Liver (tissue), 9 donors: Measurements from ENCODE around the gene JPH3. TPM values are rescaled to one million over a fixed set of nuclear protein-coding genes. Genes with fewer than 3 reads are reported as not detected.

Experiments
- DNase-seq: peaks from one replicate; pipeline ENCODE4 v3.0.0-alpha.2; 2017; ENCODE audit warnings: low spot score
- H3K27ac ChIP-seq, 2 donors: one replicate each; pipeline ENCODE4 v1.7.0; 2013; ENCODE audit warnings: inconsistent platforms in 2 of 2, low read length in 2 of 2, control low read depth in 1 of 2, low read depth in 1 of 2, mild to moderate bottlenecking in 1 of 2
- H3K27me3 ChIP-seq, 4 donors: one replicate each; pipeline versions ENCODE4 v1.6.1 to v1.7.0; 2013; ENCODE audit warnings: low read length in 3 of 4, inconsistent platforms in 1 of 4, mild to moderate bottlenecking in 1 of 4, moderate library complexity in 1 of 4; ENCODE audit not compliant: control insufficient read depth in 4 of 4, insufficient read depth in 4 of 4
- H3K36me3 ChIP-seq, 4 donors: one replicate each; pipeline versions ENCODE4 v1.6.1 to v1.7.0; 2013; ENCODE audit warnings: low read length in 3 of 4, mild to moderate bottlenecking in 3 of 4, low read depth in 1 of 4, moderate library complexity in 1 of 4; ENCODE audit not compliant: control insufficient read depth in 4 of 4, insufficient read depth in 3 of 4
- H3K4me1 ChIP-seq, 4 donors: one replicate each; pipeline versions ENCODE4 v1.6.1 to v1.7.0; 2013; ENCODE audit warnings: low read length in 3 of 4, mild to moderate bottlenecking in 3 of 4, moderate library complexity in 1 of 4; ENCODE audit not compliant: control insufficient read depth in 4 of 4, insufficient read depth in 4 of 4
- H3K4me3 ChIP-seq, 3 donors: one replicate each; pipeline versions ENCODE4 v1.6.1 to v1.7.0; 2013; ENCODE audit warnings: low read length in 3 of 3, control low read depth in 1 of 3, low read depth in 1 of 3, mild to moderate bottlenecking in 1 of 3
- H3K9ac ChIP-seq, 2 donors: one replicate each; pipeline ENCODE4 v1.7.0; 2013; ENCODE audit warnings: low read length in 2 of 2, mild to moderate bottlenecking in 2 of 2, moderate library complexity in 2 of 2, control low read depth in 1 of 2, low read depth in 1 of 2
- H3K9me3 ChIP-seq, 4 donors: one replicate each; pipeline versions ENCODE4 v1.6.1 to v1.7.0; 2013; ENCODE audit warnings: low read length in 3 of 4; ENCODE audit not compliant: control insufficient read depth in 4 of 4
- EGR1 ChIP-seq, 2 donors: IDR thresholded peaks; 2 replicates each; pipeline ENCODE4 v1.6.1; 2016 to 2018; ENCODE audit warnings: antibody characterized with exemption in 2 of 2, low read depth in 2 of 2
- FOXA1 ChIP-seq: IDR thresholded peaks from 2 replicates; pipeline ENCODE4 v1.6.1; 2016; ENCODE audit warnings: antibody characterized with exemption
- FOXA2 ChIP-seq: IDR thresholded peaks from 2 replicates; pipeline ENCODE4 v1.6.1; 2016; ENCODE audit warnings: antibody characterized with exemption
- HNF4A ChIP-seq, 2 donors: conservative IDR thresholded peaks; 2 replicates each; pipeline ENCODE4 v1.6.1; 2016; ENCODE audit warnings: antibody characterized with exemption in 2 of 2, mild to moderate bottlenecking in 2 of 2
- HNF4G ChIP-seq: IDR thresholded peaks from 2 replicates; pipeline ENCODE4 v1.6.1; 2016; ENCODE audit warnings: antibody characterized with exemption
- JUND ChIP-seq, 2 donors: IDR thresholded peaks; 2 replicates each; pipeline ENCODE4 v1.6.1; 2016; ENCODE audit warnings: antibody characterized with exemption in 2 of 2
- NR2F2 ChIP-seq: IDR thresholded peaks from 2 replicates; pipeline ENCODE4 v1.6.1; 2016; ENCODE audit warnings: antibody characterized with exemption
- RAD21 ChIP-seq, 2 donors: IDR thresholded peaks; 2 replicates each; pipeline ENCODE4 v1.6.1; 2016; ENCODE audit warnings: antibody characterized with exemption in 2 of 2, mild to moderate bottlenecking in 2 of 2
- RXRA ChIP-seq, 2 donors: IDR thresholded peaks; 2 replicates each; pipeline ENCODE4 v1.6.1; 2017 to 2018; ENCODE audit warnings: antibody characterized with exemption in 2 of 2, mild to moderate bottlenecking in 1 of 2
- SP1 ChIP-seq: IDR thresholded peaks from 2 replicates; pipeline ENCODE4 v1.6.1; 2018; ENCODE audit warnings: antibody characterized with exemption, mild to moderate bottlenecking
- YY1 ChIP-seq: IDR thresholded peaks from 2 replicates; pipeline ENCODE4 v1.6.1; 2016; ENCODE audit warnings: antibody characterized with exemption, mild to moderate bottlenecking
- WGBS: extraction: QIAGEN DNeasy Blood & Tissue Kit; methylation state at CpG from one replicate; pipeline ENCODE4 v1.1.7; 2013; 5-methylcytosine and 5-hydroxymethylcytosine counted together
- polyA plus RNA-seq, 2 donors: library from polyadenylated mRNA; stranded (reverse) in 1 of 2; unstranded in 1 of 2; fragments of 200-250 nt in 1 of 2; fragments of >200 nt in 1 of 2; fragmentation: Nextera tagmentation in 1 of 2; extraction: Ambion mirVana in 1 of 2; gene quantifications; one replicate each; pipeline versions ENCODE4 v1.2.1 to v1.2.3, GENCODE V29; 2013 to 2015
- total RNA-seq, 2 donors: library from RNA; depleted of rRNA; stranded (reverse); fragments of >200 nt; gene quantifications; one replicate each; pipeline ENCODE4 v1.2.3, GENCODE V29; 2014
- TF ChIP-seq, protein P1 (sequence below): IDR thresholded peaks from 2 replicates; pipeline ENCODE4 v1.6.1; 2016; ENCODE audit warnings: antibody characterized with exemption, mild to moderate bottlenecking
- TF ChIP-seq, protein P2 (sequence below): IDR thresholded peaks from 2 replicates; pipeline ENCODE4 v1.6.1; 2016; ENCODE audit warnings: antibody characterized with exemption
- TF ChIP-seq, protein P3 (sequence below): IDR thresholded peaks from 2 replicates; pipeline ENCODE4 v1.6.1; 2016; ENCODE audit warnings: antibody characterized with exemption
- TF ChIP-seq, protein P4 (sequence below): fragments of 150-350 bp; IDR thresholded peaks from 2 replicates; pipeline ENCODE4 v1.5.1; 2017; ENCODE audit warnings: improper control_type of control experiment, low read depth, low read length; ENCODE audit not compliant: missing input control
- donor health status: healthy.
- donor health status: healthy.
- donor health status: healthy.
- donor health status: healthy.
- donor health status: healthy.

The JPH3 gene
- total and polyA plus RNA-seq, 4 donors, result under 0.01 to 0.09 (median 0.04) TPM

DNA sequence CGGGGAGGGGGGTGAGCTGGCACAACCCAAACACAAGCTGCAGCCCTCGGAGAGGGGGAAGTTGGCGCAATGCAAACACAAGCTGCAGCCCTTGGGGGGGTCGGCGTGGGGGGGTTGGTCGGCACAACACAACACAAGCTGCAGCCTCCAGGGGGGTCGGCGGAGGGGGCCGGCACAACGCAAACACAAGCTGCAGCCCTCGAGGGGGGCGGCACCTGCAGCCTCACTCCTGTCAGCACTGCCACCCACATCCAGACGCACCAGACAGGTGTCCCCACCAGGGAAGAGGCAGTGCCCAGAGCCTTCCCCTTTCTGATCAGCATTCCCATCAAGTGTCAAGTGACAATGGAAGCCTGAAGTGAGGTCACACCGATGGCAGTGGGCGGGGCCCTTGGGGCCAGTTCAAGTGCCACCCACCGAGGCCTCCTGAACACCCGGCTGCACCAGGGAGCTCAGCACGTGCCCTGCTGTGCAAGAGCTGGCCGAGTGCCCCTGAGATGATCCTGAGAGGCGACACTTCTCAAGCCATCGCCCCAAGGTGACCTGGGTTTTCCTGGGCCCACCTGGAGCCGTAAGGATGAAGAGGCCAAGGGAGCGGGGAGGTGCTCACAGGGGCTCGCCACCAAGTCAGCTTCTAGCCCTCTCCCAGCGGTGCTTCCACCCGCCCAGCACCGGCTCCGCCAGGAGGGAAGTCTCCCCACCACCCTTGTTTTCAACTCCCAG is 104.1 kb downstream of the JPH3 start:
- Histone ChIP-seq H3K27me3 (no peaks in the 10 kb centered on the region), H3K36me3 (peaks cover 3 to 50% (median 22%) of the 10 kb centered on the region in 4 donors), H3K4me1 (peaks cover 0 to 5% (median 2%) of the 10 kb centered on the region in 4 donors), H3K4me3 (no peak overlapping the region), H3K27ac (no peak overlapping the region), H3K9me3 (no peaks in the 10 kb centered on the region), H3K9ac (no peak overlapping the region)
- DNase-seq, result no peak
- WGBS, result 79% methylated on average over 28 of the region's 28 CpGs
- TF ChIP-seq JUND (IDR thresholded peaks at IDR 0.05) (no peak), HNF4G (no peak)

DNA sequence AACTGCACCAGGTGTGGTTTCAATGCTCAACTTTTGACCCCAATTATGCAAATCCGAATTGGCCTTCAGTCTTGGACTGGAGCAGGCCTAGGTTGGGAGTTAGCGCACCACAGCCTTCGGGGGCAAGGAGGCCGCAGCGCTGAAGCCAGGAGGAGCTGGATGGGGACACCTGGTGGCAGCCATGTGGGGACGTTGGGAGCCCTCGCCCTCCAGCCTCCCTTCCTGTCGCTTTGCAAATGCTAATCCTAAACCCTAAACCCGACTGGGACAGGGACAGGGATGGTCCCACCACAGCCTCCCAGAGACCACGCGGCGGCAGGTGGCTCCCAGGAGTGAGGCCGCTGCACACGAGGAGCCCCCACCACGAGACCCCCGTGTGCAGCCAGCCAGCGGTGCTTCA is 104.8 kb downstream of the JPH3 start:
- DNase-seq, result no peak
- no peaks in the 10 kb centered on the region for H3K9me3 ChIP-seq
- no peak overlapping the region for H3K9ac ChIP-seq
- H3K4me1 ChIP-seq, result peaks cover 0 to 5% (median 2%) of the 10 kb centered on the region in 4 donors
- H3K36me3 ChIP-seq, result peaks cover 3 to 48% (median 22%) of the 10 kb centered on the region in 4 donors
- H3K27ac ChIP-seq, result no peak overlapping the region
- no peak for TF ChIP-seq NR2F2
- TF ChIP-seq, protein P1, sequence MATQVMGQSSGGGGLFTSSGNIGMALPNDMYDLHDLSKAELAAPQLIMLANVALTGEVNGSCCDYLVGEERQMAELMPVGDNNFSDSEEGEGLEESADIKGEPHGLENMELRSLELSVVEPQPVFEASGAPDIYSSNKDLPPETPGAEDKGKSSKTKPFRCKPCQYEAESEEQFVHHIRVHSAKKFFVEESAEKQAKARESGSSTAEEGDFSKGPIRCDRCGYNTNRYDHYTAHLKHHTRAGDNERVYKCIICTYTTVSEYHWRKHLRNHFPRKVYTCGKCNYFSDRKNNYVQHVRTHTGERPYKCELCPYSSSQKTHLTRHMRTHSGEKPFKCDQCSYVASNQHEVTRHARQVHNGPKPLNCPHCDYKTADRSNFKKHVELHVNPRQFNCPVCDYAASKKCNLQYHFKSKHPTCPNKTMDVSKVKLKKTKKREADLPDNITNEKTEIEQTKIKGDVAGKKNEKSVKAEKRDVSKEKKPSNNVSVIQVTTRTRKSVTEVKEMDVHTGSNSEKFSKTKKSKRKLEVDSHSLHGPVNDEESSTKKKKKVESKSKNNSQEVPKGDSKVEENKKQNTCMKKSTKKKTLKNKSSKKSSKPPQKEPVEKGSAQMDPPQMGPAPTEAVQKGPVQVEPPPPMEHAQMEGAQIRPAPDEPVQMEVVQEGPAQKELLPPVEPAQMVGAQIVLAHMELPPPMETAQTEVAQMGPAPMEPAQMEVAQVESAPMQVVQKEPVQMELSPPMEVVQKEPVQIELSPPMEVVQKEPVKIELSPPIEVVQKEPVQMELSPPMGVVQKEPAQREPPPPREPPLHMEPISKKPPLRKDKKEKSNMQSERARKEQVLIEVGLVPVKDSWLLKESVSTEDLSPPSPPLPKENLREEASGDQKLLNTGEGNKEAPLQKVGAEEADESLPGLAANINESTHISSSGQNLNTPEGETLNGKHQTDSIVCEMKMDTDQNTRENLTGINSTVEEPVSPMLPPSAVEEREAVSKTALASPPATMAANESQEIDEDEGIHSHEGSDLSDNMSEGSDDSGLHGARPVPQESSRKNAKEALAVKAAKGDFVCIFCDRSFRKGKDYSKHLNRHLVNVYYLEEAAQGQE, result no peak
- no peak for TF ChIP-seq RXRA (IDR thresholded peaks at IDR 0.05)
- no peak for TF ChIP-seq FOXA1
- TF ChIP-seq EGR1 (IDR thresholded peaks at IDR 0.05; ENCODE audit: low read depth in 2 of 2), result no peak
- no peak for TF ChIP-seq HNF4G
- no peak for TF ChIP-seq RAD21 (IDR thresholded peaks at IDR 0.05)
- TF ChIP-seq YY1, result no peak
- TF ChIP-seq FOXA2, result no peak
- TF ChIP-seq SP1, result no peak
- TF ChIP-seq HNF4A (conservative IDR thresholded peaks at IDR 0.05), result no peak
- TF ChIP-seq, protein P2, sequence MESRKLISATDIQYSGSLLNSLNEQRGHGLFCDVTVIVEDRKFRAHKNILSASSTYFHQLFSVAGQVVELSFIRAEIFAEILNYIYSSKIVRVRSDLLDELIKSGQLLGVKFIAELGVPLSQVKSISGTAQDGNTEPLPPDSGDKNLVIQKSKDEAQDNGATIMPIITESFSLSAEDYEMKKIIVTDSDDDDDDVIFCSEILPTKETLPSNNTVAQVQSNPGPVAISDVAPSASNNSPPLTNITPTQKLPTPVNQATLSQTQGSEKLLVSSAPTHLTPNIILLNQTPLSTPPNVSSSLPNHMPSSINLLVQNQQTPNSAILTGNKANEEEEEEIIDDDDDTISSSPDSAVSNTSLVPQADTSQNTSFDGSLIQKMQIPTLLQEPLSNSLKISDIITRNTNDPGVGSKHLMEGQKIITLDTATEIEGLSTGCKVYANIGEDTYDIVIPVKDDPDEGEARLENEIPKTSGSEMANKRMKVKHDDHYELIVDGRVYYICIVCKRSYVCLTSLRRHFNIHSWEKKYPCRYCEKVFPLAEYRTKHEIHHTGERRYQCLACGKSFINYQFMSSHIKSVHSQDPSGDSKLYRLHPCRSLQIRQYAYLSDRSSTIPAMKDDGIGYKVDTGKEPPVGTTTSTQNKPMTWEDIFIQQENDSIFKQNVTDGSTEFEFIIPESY, result no peak
- TF ChIP-seq, protein P3, sequence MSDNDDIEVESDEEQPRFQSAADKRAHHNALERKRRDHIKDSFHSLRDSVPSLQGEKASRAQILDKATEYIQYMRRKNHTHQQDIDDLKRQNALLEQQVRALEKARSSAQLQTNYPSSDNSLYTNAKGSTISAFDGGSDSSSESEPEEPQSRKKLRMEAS, result no peak
- TF ChIP-seq, protein P4, sequence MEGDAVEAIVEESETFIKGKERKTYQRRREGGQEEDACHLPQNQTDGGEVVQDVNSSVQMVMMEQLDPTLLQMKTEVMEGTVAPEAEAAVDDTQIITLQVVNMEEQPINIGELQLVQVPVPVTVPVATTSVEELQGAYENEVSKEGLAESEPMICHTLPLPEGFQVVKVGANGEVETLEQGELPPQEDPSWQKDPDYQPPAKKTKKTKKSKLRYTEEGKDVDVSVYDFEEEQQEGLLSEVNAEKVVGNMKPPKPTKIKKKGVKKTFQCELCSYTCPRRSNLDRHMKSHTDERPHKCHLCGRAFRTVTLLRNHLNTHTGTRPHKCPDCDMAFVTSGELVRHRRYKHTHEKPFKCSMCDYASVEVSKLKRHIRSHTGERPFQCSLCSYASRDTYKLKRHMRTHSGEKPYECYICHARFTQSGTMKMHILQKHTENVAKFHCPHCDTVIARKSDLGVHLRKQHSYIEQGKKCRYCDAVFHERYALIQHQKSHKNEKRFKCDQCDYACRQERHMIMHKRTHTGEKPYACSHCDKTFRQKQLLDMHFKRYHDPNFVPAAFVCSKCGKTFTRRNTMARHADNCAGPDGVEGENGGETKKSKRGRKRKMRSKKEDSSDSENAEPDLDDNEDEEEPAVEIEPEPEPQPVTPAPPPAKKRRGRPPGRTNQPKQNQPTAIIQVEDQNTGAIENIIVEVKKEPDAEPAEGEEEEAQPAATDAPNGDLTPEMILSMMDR, result no peak
- WGBS, result 95% methylated on average over 17 of the region's 17 CpGs
- H3K4me3 ChIP-seq, result no peak overlapping the region
- H3K27me3 ChIP-seq, result no peaks in the 10 kb centered on the region
